Raji (cell line): ENCODE measurements around the gene CLCN7.

Source experiments
- POLR2A ChIP-seq: IDR thresholded peaks from 2 replicates; pipeline ENCODE4 v1.6.1; 2011; ENCODE audit warnings: low read depth, low read length, control low read depth; ENCODE audit not compliant: insufficient read depth

CLCN7 gene

DNA sequence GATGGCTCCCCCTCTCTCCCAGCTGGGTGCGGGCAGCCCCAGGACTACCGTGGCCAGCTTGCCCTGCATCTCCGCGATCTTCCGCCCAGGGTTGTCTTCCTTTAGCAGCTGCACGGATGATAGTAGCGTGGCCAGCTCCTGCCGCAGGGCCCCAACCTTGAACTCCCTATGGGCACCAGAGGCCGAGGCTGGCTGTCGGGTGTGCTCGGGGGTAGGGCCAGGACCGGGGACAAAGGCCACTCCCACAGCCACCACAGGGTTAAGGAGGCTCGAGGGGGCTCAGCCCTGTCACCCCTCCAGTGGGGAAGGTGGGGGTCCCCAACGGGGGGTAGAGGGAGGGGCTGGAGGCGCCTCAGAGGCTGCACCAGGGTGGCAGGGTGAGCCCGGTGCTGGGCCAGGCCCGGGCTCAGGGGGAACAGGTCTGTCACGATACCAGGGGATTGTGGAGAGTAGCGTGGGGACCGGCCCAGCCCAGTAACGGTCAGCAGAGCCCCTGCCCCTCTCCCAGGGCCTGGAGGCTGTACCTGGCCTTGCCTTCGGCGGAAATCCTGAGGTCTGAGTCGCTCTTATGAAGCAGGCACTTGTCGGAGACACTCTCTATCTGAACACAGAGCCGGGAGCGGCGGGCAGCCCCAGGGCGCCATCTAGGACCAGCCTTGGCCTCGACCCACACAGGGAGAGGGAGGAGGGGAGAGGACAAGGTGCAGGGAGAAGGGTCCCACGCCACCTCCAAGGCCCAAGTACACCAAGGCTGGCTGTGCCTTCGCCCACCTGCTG, 38.7 kb downstream of the CLCN7 start:
- TF ChIP-seq POLR2A: no peak

DNA sequence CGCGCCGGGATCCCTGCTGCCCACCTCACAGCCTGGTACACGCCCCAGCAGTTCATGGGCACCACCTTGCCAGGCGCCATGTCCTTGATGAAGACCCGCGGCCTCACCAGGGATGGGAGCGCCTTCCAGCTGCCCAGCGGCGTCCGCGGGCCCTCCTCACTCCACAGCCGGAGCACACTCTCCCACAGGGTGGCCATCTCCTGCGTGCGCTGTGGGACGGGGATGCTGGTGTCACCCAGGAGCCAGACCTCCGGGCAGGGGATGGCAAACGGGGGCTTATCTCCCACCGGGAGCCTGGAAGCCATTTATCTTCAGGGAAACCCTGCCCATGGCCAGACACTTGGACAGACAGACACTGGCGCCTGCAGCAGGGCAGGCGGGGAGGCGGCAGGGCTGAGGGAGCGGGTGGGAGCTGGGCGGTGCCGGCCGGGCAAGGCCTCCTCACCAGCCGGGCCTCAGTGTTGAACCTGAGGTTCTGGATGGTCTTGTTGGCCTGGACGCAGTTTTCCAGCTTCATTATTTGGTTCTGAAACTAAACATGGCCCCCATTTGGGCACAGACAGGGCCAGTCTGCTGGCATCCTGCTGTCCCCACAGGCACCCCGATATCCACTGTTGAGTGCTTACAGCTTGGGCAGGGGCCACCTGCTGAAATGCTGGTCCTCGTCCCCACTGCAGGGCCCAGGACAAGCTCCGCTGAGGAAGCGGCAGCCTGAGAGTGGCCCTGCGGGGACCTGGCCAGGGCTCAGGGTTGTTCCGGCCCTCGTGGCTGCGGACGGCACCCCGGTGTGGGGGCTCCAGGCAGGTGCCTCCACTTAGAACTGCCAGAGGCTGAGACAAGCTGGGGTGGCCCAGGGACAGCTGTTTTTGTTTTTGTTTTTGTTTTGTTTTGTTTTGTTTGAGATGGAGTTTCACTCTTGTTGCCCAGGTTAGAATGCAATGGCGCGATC, 39.9 kb downstream of the CLCN7 start:
- TF ChIP-seq POLR2A: no peak

DNA sequence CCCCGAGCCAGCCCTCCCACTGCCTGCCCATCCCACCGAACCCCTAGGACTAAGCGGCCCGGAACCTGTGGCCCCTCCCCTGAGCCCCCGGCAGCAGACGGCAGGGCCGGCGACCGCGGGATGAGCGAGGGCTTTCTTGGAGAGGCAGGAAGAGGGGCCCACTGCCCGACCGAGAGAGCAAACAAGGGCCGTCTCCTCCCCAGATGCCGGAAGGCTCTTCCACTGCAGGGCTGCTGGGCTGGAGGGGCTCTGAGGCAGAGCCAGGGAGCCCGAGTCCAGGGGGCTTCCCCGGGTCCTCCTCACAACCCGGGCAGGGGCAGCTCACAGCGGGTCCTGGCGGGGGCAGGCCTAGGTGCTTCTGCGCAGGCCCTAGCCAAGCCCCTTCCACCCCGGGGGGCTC, 41.1 kb downstream of the CLCN7 start:
- TF ChIP-seq POLR2A: no peak

DNA sequence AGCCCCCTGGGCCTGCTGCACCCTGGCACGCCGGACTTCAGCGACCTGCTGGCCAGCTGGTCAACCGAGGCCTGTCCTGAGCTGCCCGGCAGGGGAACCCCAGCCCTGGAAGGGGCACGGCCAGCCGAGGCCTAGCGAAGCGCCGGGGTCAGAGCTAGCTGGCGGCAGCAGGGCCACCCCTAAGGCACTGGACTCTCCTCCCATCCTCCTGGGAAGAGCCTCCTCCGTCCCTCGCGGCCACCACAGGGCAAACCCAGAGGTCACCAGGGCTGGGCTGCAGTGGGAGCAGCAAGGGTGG, 41.6 kb downstream of the CLCN7 start:
- no peak for TF ChIP-seq POLR2A

DNA sequence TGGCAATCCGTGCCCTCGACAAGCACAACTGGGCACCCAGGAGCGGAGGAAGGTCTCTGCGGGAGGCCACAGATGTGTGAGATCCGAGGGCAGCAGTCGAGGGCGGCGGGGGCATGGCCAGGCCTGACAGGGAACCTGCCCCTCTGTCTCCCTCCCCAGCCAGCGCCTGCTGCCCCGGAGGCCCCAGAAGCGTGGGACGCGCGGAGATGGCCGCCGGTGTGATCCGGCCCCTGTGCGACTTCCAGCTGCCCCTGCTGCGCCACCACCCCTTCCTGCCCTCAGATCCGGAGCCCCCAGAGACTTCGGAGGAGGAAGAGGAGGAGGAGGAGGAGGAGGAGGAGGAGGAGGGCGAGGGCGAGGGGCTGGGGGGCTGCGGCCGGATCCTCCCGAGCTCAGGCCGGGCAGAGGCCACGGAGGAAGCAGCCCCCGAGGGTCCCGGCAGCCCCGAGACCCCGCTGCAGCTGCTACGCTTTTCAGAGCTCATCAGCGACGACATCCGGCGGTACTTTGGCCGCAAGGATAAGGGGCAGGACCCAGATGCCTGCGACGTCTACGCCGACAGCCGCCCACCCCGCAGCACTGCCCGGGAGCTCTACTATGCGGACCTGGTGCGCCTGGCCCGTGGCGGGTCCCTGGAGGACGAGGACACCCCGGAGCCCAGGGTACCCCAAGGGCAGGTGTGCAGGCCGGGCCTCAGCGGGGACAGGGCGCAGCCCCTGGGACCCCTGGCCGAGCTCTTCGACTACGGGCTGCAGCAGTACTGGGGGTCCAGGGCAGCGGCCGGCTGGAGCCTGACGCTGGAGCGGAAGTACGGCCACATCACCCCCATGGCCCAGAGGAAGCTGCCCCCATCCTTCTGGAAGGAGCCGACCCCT, 42.2 kb downstream of the CLCN7 start:
- TF ChIP-seq POLR2A: no peak

DNA sequence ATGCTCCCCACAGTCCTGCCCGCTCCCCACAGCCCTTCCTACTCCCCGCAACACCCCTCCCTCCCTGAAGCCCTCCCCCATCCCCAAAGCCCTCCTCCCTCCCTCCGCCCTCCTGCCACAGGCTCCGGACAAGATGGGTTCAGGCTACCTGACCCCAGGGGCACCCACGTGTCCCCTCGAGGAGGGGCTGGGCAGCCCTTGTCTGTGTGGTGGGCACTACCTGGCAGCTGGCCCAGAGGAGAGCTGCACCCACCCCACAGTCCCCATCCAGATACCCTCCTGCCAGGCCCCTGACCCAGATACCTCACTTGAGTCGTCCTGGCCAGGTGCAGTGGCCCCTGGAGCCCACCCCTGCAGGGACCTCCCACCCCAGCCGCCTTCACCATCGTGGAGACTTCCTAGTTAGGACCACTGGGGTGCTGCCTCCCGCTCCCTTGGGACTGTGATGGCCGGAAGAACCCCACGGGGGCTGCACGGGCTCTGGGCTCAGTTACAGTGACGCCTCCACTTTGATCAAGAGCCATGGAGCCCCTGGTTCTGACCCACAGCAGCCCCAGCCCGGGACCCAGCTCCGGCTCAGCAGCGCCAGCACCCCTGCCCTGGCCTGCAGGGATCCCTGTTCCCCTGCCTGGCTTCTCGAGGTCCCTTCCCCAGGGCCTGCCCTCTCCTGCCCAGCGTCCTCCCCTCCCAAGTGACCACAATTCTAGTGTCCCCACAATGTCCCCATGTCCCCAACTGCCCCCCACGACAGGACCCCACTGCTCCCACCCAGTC, 43.1 kb downstream of the CLCN7 start:
- TF ChIP-seq POLR2A: no peak

DNA sequence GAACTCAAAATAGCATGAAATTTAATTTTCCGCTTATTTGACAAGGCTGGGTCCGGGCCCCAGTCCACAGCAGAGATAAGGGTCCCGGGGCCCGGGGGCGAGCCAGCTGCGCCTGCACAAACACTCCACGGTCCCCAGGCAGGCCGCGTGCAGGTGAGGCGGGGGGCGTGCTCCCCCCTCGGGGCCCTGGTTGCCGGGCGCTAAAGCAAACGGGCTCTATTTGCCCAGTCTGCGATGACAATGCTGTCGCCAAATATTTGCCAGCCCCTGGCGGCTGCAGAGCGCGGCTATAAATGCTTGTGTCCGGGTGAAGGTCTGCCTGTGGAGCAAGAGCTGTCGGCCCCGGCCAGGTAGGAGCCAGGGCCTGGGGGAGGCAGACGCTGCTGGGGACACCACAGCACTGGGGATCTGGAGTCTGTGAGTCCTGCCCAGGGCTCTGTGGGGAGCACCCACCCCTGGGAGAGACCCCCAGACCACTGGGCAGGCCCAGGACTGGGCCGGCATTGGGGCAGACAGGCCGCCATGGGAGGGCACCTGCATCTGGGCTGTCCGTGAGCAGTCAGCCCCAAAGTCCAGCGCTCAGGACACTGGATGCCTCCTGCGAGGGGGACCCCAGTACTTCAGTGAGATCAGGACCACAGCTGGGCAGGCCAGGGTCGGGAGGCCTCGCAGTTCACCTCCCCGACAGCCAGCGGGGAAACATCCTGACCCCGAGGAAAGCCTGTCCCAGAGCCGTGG, 43.9 kb downstream of the CLCN7 start, which contains the start of gene PERCC1:
TSS of gene PERCC1 (plus strand) at position 320 of the 738 bp plus-strand sequence. CDS start 1,516 bp downstream, outside the sequence.
- no peak for TF ChIP-seq POLR2A

DNA sequence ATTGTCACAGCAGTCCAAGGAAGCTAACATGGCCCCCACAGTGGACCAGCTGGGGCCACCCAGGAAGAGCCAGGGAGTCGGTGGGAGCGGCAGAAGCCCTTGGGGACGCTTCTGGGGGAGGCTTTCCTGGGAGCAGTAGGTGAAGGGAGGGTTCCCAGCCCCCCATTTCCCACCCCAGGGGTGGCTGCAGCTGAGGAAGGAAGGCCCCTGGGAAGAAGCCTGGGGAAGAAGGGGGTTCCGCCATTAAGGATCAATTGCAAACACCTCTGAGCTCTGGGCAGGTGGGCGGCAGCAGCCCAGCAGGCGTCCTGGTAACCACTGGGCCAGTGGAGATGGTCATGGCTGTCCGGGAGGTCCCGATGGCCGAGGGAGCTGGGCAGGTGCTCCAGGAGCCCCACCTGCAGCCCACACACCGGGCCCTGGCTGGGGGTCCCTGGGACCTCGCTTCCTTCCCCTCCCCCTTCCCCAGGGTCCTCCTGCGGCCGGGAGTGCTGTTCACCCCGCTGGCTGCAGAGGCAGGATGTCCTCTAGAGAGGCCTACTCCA, 44.5 kb downstream of the CLCN7 start:
- TF ChIP-seq POLR2A: no peak

DNA sequence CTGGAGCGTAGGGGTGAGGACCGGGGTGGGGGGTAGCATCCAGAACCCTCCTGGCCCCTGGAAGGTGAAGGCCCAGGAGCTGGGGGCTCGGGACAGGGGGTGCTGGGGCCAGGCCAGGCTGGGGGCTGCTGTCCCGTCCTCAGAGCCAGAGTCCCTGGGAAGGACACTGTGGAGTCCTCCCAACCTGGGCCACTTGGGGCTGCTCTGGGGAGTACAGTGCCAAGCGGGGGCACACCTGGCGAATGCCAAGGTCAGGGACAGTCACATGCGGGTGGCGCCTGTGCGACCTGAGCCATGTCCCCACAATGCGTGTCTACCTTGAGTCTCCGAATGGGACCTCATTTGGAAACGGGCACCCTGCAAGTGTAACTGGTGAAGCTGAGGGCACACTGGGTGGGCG, 45.2 kb downstream of the CLCN7 start:
- TF ChIP-seq POLR2A: no peak

DNA sequence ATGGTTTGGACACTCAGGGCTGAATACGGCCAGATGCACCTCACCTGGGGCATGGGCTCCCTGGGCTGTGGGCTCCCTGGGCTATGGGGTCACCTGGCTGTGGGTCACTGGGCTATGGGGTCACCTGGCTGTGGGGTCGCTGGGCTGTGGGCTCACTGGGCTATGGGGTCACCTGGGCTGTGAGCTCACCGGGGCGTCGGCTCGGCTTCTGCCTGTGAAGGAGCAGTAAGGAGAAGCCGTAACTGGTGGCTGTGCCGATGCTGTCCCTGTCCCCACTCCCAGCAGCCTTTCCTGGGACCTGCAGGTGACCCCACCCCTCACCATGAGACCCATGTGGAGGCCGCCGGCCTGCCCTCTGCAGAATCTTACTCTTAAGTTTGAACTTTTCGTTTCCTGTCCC, 45.8 kb downstream of the CLCN7 start:
- no peak for TF ChIP-seq POLR2A

DNA sequence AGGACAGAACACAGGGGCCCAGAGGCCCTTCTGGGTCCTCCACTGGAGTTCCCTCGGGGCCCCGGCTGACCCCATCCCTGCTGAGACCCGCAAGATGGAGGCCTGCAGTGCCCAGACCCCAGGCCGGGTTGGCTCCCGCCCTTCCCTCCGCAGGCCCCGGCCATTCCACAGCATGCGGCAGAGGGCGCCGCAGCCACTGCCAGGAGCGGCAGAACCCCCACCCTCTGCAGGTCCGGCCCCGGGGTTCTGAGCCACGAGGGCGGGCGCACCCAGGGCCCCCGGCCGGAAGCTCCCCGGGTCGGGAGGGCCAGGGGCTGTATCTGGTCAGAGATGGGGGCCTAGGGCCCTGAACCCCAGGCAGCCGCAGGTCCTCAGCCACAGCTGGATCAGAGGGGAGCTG, 46.3 kb downstream of the CLCN7 start:
- TF ChIP-seq POLR2A: no peak

DNA sequence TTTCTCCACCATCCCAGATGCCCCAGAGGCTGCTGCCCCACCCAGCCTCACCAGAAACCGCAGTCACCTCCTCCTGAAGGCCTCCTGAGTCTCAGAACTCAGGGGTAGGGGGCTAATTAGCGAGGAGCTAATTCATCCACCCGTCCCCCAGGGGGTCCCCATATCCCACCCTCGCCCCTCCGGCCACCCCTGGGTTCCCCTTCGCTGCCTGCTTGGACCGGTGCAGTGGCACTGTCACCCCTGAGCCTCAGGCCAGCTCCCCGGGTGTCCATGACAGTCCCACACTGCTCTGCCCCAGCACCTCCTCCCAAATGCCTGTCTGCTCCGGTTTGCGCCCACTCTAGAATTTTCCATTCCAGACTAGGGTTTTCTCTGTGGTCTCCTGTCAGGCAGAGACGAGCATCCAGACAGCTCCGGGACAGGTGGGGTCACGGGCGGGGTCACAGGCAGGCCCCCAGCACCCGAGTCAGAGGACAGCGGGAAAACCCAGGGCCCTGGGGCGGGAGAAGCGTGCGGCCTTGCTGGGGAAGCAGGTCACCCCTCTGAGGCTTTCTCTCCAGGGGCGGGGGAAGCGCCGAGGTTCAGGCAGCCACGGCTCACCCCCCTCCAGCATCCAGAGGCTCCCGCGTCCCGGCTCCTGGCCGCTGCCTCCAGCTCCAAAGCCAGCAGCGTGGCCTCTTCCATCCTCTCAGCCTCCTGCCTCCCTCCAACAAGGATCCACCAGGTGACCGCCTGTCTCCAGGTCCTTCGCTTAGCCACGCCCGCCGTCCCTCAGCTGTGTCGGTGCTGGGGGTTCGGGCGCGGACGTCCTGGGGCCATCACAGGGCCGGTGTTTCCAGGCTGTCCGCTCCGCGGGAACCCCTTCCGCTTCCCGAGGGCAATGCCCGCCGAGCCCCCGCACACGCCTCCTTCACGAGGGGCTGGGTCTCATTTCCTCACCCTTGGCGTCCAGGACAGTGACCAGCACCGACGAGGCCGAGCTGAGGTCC, 47.1 kb downstream of the CLCN7 start:
- no peak for TF ChIP-seq POLR2A
